ENCODE data around the gene HSD17B3.

The HSD17B3 gene

GRCh38 chr9:96258967-96259366 is 43.0 kb downstream of the HSD17B3 start:
- Histone ChIP-seq H3K27ac (ENCODE audit: low read length) (no peak overlapping the region), H3K9me3 (ENCODE audit: control insufficient read depth, insufficient read depth, low read length) (no peaks in the 10 kb centered on the region), H3K36me3 (ENCODE audit: control insufficient read depth, insufficient read depth, low read length) (no peaks in the 10 kb centered on the region), H3K4me1 (ENCODE audit: control insufficient read depth, insufficient read depth, low read length) (no peaks in the 10 kb centered on the region), H3K27me3 (ENCODE audit: control insufficient read depth, insufficient read depth, low read length) (no peaks in the 10 kb centered on the region), H3K4me3 (ENCODE audit: low read length) (no peak overlapping the region)
- DNase-seq (ENCODE audit: low read depth, low spot score) = peak; percentile 25
- WGBS (ENCODE audit: insufficient coverage, insufficient read length) = no CpG with 5 or more reads among the region's 4 CpGs

GRCh38 chr9:96256800-96257199 is 45.2 kb downstream of the HSD17B3 start:
- Histone ChIP-seq H3K27me3 (ENCODE audit: control insufficient read depth, insufficient read depth, low read length) (no peaks in the 10 kb centered on the region), H3K4me1 (ENCODE audit: control insufficient read depth, insufficient read depth, low read length) (peaks cover 6% of the 10 kb centered on the region), H3K9me3 (ENCODE audit: control insufficient read depth, insufficient read depth, low read length) (no peaks in the 10 kb centered on the region), H3K4me3 (ENCODE audit: low read length) (no peak overlapping the region), H3K27ac (ENCODE audit: low read length) (no peak overlapping the region), H3K36me3 (ENCODE audit: control insufficient read depth, insufficient read depth, low read length) (no peaks in the 10 kb centered on the region)
- DNase-seq (ENCODE audit: low read depth, low spot score) = peak; percentile 55
- no CpG with 5 or more reads among the region's 9 CpGs for WGBS (ENCODE audit: insufficient coverage, insufficient read length)

GRCh38 chr9:96255698-96256097 is 46.3 kb downstream of the HSD17B3 start:
- no peak for DNase-seq (ENCODE audit: low read depth, low spot score)
- Histone ChIP-seq H3K4me3 (ENCODE audit: low read length) (no peak overlapping the region), H3K9me3 (ENCODE audit: control insufficient read depth, insufficient read depth, low read length) (no peaks in the 10 kb centered on the region), H3K27me3 (ENCODE audit: control insufficient read depth, insufficient read depth, low read length) (no peaks in the 10 kb centered on the region), H3K4me1 (ENCODE audit: control insufficient read depth, insufficient read depth, low read length) (peaks cover 6% of the 10 kb centered on the region), H3K27ac (ENCODE audit: low read length) (no peak overlapping the region), H3K36me3 (ENCODE audit: control insufficient read depth, insufficient read depth, low read length) (no peaks in the 10 kb centered on the region)
- WGBS (ENCODE audit: insufficient coverage, insufficient read length) = no CpG with 5 or more reads among the region's 18 CpGs

- WGBS (ENCODE audit: insufficient coverage, insufficient read length) = no CpG with 5 or more reads among the region's 11 CpGs
- H3K36me3 ChIP-seq (ENCODE audit: control insufficient read depth, insufficient read depth, low read length) = no peaks in the 10 kb centered on the region
- peaks cover 6% of the 10 kb centered on the region for H3K4me1 ChIP-seq (ENCODE audit: control insufficient read depth, insufficient read depth, low read length)
- no peak overlapping the region for H3K27ac ChIP-seq (ENCODE audit: low read length)
- no peak overlapping the region for H3K4me3 ChIP-seq (ENCODE audit: low read length)
- no peak for DNase-seq (ENCODE audit: low read depth, low spot score)
- H3K9me3 ChIP-seq (ENCODE audit: control insufficient read depth, insufficient read depth, low read length) = no peaks in the 10 kb centered on the region
- H3K27me3 ChIP-seq (ENCODE audit: control insufficient read depth, insufficient read depth, low read length) = no peaks in the 10 kb centered on the region
These were observed 48.8 kb downstream of the HSD17B3 start for GRCh38 chr9:96253059-96253696.

- Histone ChIP-seq H3K27ac (ENCODE audit: low read length) (no peak overlapping the region), H3K36me3 (ENCODE audit: control insufficient read depth, insufficient read depth, low read length) (no peaks in the 10 kb centered on the region), H3K9me3 (ENCODE audit: control insufficient read depth, insufficient read depth, low read length) (no peaks in the 10 kb centered on the region), H3K4me1 (ENCODE audit: control insufficient read depth, insufficient read depth, low read length) (peaks cover 6% of the 10 kb centered on the region), H3K4me3 (ENCODE audit: low read length) (no peak overlapping the region), H3K27me3 (ENCODE audit: control insufficient read depth, insufficient read depth, low read length) (no peaks in the 10 kb centered on the region)
- DNase-seq (ENCODE audit: low read depth, low spot score) = no peak
- no CpG with 5 or more reads among the region's 4 CpGs for WGBS (ENCODE audit: insufficient coverage, insufficient read length)
These were observed 50.5 kb downstream of the HSD17B3 start for GRCh38 chr9:96251451-96251850.

GRCh38 chr9:96249746-96250145 is 52.2 kb downstream of the HSD17B3 start:
- no peak overlapping the region for H3K4me3 ChIP-seq (ENCODE audit: low read length)
- no peaks in the 10 kb centered on the region for H3K9me3 ChIP-seq (ENCODE audit: control insufficient read depth, insufficient read depth, low read length)
- H3K36me3 ChIP-seq (ENCODE audit: control insufficient read depth, insufficient read depth, low read length) = no peaks in the 10 kb centered on the region
- H3K4me1 ChIP-seq (ENCODE audit: control insufficient read depth, insufficient read depth, low read length) = peaks cover 6% of the 10 kb centered on the region
- H3K27ac ChIP-seq (ENCODE audit: low read length) = no peak overlapping the region
- no peak for DNase-seq (ENCODE audit: low read depth, low spot score)
- no peaks in the 10 kb centered on the region for H3K27me3 ChIP-seq (ENCODE audit: control insufficient read depth, insufficient read depth, low read length)
- WGBS (ENCODE audit: insufficient coverage, insufficient read length) = no CpG with 5 or more reads among the region's 6 CpGs

GRCh38 chr9:96246267-96246671 is 55.7 kb downstream of the HSD17B3 start:
- no CpG with 5 or more reads among the region's 8 CpGs for WGBS (ENCODE audit: insufficient coverage, insufficient read length)
- Histone ChIP-seq H3K36me3 (ENCODE audit: control insufficient read depth, insufficient read depth, low read length) (no peaks in the 10 kb centered on the region), H3K27ac (ENCODE audit: low read length) (no peak overlapping the region)

GRCh38 chr9:96245399-96245798 is 56.6 kb downstream of the HSD17B3 start:
- no peaks in the 10 kb centered on the region for H3K9me3 ChIP-seq (ENCODE audit: control insufficient read depth, insufficient read depth, low read length)
- H3K36me3 ChIP-seq (ENCODE audit: control insufficient read depth, insufficient read depth, low read length) = no peaks in the 10 kb centered on the region
- H3K4me1 ChIP-seq (ENCODE audit: control insufficient read depth, insufficient read depth, low read length) = no peaks in the 10 kb centered on the region
- DNase-seq (ENCODE audit: low read depth, low spot score) = no peak
- no peak overlapping the region for H3K27ac ChIP-seq (ENCODE audit: low read length)
- no peaks in the 10 kb centered on the region for H3K27me3 ChIP-seq (ENCODE audit: control insufficient read depth, insufficient read depth, low read length)
- WGBS (ENCODE audit: insufficient coverage, insufficient read length) = no CpG with 5 or more reads among the region's 7 CpGs
- no peak overlapping the region for H3K4me3 ChIP-seq (ENCODE audit: low read length)

More at GRCh38 chr9:96246267-96246671, 55.7 kb downstream of the HSD17B3 start:
- Histone ChIP-seq H3K4me1 (ENCODE audit: control insufficient read depth, insufficient read depth, low read length) (no peaks in the 10 kb centered on the region), H3K9me3 (ENCODE audit: control insufficient read depth, insufficient read depth, low read length) (no peaks in the 10 kb centered on the region), H3K27me3 (ENCODE audit: control insufficient read depth, insufficient read depth, low read length) (no peaks in the 10 kb centered on the region), H3K4me3 (ENCODE audit: low read length) (no peak overlapping the region)
- DNase-seq (ENCODE audit: low read depth, low spot score) = no peak

GRCh38 chr9:96243778-96244177 is 58.2 kb downstream of the HSD17B3 start:
- Histone ChIP-seq H3K9me3 (ENCODE audit: control insufficient read depth, insufficient read depth, low read length) (no peaks in the 10 kb centered on the region), H3K27ac (ENCODE audit: low read length) (no peak overlapping the region), H3K4me3 (ENCODE audit: low read length) (no peak overlapping the region), H3K4me1 (ENCODE audit: control insufficient read depth, insufficient read depth, low read length) (no peaks in the 10 kb centered on the region), H3K36me3 (ENCODE audit: control insufficient read depth, insufficient read depth, low read length) (no peaks in the 10 kb centered on the region), H3K27me3 (ENCODE audit: control insufficient read depth, insufficient read depth, low read length) (no peaks in the 10 kb centered on the region)
- no CpG with 5 or more reads among the region's 6 CpGs for WGBS (ENCODE audit: insufficient coverage, insufficient read length)
- DNase-seq (ENCODE audit: low read depth, low spot score) = no peak

- no peaks in the 10 kb centered on the region for H3K27me3 ChIP-seq (ENCODE audit: control insufficient read depth, insufficient read depth, low read length)
- no peak overlapping the region for H3K27ac ChIP-seq (ENCODE audit: low read length)
- no peak overlapping the region for H3K4me3 ChIP-seq (ENCODE audit: low read length)
- H3K4me1 ChIP-seq (ENCODE audit: control insufficient read depth, insufficient read depth, low read length) = no peaks in the 10 kb centered on the region
- no peaks in the 10 kb centered on the region for H3K9me3 ChIP-seq (ENCODE audit: control insufficient read depth, insufficient read depth, low read length)
- no CpG with 5 or more reads among the region's 4 CpGs for WGBS (ENCODE audit: insufficient coverage, insufficient read length)
- no peak for DNase-seq (ENCODE audit: low read depth, low spot score)
- H3K36me3 ChIP-seq (ENCODE audit: control insufficient read depth, insufficient read depth, low read length) = no peaks in the 10 kb centered on the region
These were observed 59.2 kb downstream of the HSD17B3 start for GRCh38 chr9:96242811-96243210.

- Histone ChIP-seq H3K4me1 (ENCODE audit: control insufficient read depth, insufficient read depth, low read length) (no peaks in the 10 kb centered on the region), H3K36me3 (ENCODE audit: control insufficient read depth, insufficient read depth, low read length) (no peaks in the 10 kb centered on the region), H3K27ac (ENCODE audit: low read length) (no peak overlapping the region), H3K4me3 (ENCODE audit: low read length) (no peak overlapping the region), H3K9me3 (ENCODE audit: control insufficient read depth, insufficient read depth, low read length) (no peaks in the 10 kb centered on the region), H3K27me3 (ENCODE audit: control insufficient read depth, insufficient read depth, low read length) (no peaks in the 10 kb centered on the region)
- no peak for DNase-seq (ENCODE audit: low read depth, low spot score)
- no CpG with 5 or more reads among the region's 3 CpGs for WGBS (ENCODE audit: insufficient coverage, insufficient read length)
These were observed 60.6 kb downstream of the HSD17B3 start for GRCh38 chr9:96241391-96241809.

All from iPS DF 6.9 (cell line).